Activated CD4-positive, alpha-beta T cell treated with anti-CD3 and anti-CD28 coated beads for 36 hours (primary cell): ENCODE measurements around the gene DIRAS1. TPM values are rescaled to one million over a fixed set of nuclear protein-coding genes. Genes with fewer than 3 reads are reported as not detected.
A peak's percentile ranks its signal among the peaks of the same experiment; 100 is the strongest.

ENCODE experiments used
- ATAC-seq: fragments of 200-7000 bp; cut with Tn5 transposase; one replicate; pipeline ENCODE4 v1.10.0; 2021; ENCODE audit warnings: mild to moderate bottlenecking, moderate library complexity
- CTCF ChIA-PET: fragments of 350-600 bp; sonication (Branson Sonifier 250); formaldehyde crosslinking; loops from one replicate; lab custom pipeline; 2021; ENCODE audit warnings: antibody characterized with exemption; lab: Charles Lee
- POLR2A ChIA-PET: fragments of 350-600 bp; sonication (Branson Sonifier 250); formaldehyde crosslinking; loops from one replicate; lab custom pipeline; 2021; ENCODE audit warnings: antibody characterized with exemption, inconsistent platforms; lab: Charles Lee
- DNase-seq: peaks from one replicate; pipeline ENCODE4 v3.0.0-alpha.2; 2020
- H3K27ac Mint-ChIP-seq: one replicate; pipeline ENCODE4 v1.8.0; 2021; ENCODE audit warnings: mixed read lengths
- H3K27me3 Mint-ChIP-seq: one replicate; pipeline ENCODE4 v1.8.0; 2021; ENCODE audit warnings: mixed read lengths
- H3K36me3 Mint-ChIP-seq: one replicate; pipeline ENCODE4 v1.8.0; 2021; ENCODE audit warnings: low read depth, mixed read lengths
- H3K4me1 Mint-ChIP-seq: one replicate; pipeline ENCODE4 v1.8.0; 2021; ENCODE audit warnings: mixed read lengths
- H3K4me3 Mint-ChIP-seq: one replicate; pipeline ENCODE4 v1.8.0; 2021; ENCODE audit warnings: mild to moderate bottlenecking, moderate library complexity, mixed read lengths
- H3K9me3 Mint-ChIP-seq: one replicate; pipeline ENCODE4 v1.8.0; 2021; ENCODE audit warnings: low read depth, mixed read lengths
- intact Hi-C, 2 experiments: fragments of 100-400 bp; cut with DNase I in 1 of 2; cut with micrococcal nuclease in 1 of 2; formaldehyde crosslinking; loops; one replicate each; pipeline versions ENCODE4 v1.14.2 to v1.15.1; 2022 to 2024; cut with DNase I, micrococcal nuclease
- total RNA-seq, 2 experiments: library from RNA; stranded (reverse); gene quantifications; one replicate each; pipeline ENCODE4 v1.2.3, GENCODE V29; 2021

Gene DIRAS1, protein sequence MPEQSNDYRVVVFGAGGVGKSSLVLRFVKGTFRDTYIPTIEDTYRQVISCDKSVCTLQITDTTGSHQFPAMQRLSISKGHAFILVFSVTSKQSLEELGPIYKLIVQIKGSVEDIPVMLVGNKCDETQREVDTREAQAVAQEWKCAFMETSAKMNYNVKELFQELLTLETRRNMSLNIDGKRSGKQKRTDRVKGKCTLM
- total RNA-seq: under 1 TPM; 0.21 to 0.33 TPM

DNA sequence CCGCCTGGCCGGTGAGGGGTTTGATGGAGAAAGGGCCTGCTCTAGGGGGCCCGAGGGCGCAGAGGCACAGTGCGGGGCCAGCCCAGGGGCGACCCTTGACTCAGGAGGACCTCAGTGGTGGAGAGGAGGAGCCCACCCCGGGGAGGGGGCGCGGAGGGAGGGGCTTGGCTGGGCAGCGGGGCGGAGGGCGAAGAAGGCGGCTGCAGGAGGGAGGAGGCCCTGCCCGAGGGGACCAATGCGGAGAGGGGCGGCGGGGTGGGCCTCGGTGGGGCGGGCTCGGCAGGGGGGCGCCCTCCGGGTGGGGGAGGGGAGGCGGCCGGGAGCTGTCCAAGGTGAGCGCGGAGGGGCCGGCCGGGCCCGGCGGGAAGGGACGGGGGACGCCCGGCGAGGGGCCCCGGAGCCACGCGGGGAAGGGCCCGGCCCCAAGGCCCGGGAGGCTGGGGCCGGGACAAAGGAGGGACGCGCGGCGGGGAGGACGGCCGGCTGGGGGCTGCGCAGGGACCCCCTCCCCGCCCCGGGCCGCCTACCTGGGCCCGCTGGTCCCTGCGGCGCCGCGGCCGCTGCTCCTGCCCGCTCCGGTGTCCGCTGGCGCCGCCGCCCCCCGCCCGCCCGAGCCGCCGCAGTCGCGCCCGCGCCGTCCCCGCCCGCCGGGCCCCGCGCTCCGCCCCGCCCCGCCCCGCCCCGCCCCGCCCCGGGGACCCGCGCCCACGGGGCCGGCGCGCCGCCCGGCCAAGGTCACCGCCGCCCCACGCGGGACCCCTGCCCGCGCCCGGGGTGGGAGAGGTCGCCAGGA, at the start of gene DIRAS1:
DIRAS1 (minus strand) TSS at position 596 of the 793 bp plus-strand sequence. CDS start 3,566 bp downstream, outside the sequence.
- Mint-ChIP-seq H3K36me3 (no peaks in the 10 kb centered on the region), H3K27me3 (peaks cover 20% of the 10 kb centered on the region), H3K4me3 (peak within 1 kb of the TSS; percentile 35), H3K9me3 (peaks cover under 1% of the 10 kb centered on the region), H3K27ac (no peak within 1 kb of the TSS), H3K4me1 (peaks cover 3% of the 10 kb centered on the region)
- intact Hi-C loops: no loop called here
- ATAC-seq (no peak), DNase-seq (no peak)
- ChIA-PET CTCF (no interaction called here), POLR2A (interaction anchor here (0.6 kb wide), 1 partner anchor 163 kb away, joined by 8 read pairs; no protein-coding TSS in a partner anchor)

DNA sequence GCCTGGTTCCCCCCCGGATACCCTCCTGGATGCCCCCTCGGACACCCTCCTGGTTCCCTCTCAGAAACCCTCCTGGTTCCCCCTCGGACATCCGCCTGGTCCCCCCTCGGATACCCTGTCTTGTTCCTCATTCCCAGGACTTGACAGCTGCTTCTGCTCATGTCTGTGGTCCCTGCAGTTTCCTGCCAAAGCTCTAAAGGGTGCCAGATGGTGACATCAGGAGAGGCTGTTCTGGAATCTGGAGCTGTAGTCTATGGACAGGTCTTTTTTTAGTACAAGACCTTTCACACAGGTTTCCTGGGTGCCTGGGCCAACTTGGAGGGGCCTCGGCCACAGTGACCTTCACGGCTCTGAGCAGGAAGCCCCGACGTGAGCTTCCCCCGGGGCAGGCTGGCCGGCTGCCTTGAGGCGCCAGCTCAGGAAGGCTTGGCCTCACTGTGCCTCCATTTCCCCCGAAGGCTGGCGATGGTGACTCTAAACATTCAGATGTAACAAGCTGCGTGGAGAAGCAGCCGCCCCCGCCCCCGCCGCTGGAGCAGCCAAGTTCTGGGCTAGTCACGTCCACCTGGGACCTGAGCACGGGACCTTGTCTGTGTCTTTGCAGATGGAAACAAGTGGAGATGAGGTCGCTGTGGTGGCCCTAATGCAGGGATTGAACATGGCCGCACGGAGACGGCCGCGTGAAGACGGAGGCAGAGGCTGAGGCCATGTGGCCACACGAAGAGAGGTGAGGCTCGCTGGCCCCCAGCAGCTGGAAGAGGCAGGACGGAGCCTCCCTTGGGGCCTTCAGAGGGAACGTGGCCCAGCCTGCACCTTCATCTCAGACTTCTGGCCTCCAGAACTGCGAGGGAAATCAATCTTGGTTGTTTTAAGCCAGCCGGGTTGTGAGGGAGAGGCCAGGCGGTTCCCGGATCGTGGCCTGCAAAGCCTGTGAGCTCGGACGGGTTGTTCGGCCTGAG, 49.2 kb upstream of the DIRAS1 start:
- CTCF ChIA-PET: no interaction called here

DNA sequence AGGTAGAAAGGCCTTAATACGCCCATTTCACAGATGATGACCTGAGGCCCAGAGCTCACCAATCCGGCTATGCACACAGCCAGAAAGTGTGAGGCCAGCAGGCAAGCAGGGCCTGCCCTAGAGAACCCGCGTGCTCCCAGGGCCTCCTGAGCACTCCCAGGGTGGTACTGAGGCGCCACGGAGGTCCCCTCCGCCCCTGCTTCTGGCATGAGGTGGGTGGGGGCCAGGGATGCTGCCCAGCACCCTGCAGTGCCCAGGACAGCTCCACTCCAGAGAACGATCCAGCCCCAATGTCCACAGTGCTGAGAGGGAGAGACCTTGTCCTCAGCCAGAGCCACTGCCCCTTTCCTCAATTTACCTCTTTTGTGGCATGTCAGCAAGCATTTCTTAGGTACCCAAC, 48.0 kb upstream of the DIRAS1 start:
- Mint-ChIP-seq H3K9me3 (no peaks in the 10 kb centered on the region), H3K4me3 (no peak overlapping the region), H3K36me3 (peaks cover 12% of the 10 kb centered on the region), H3K27me3 (no peaks in the 10 kb centered on the region), H3K4me1 (peaks cover 6% of the 10 kb centered on the region), H3K27ac (no peak overlapping the region)
- ChIA-PET POLR2A (no interaction called here), CTCF (interaction anchor here (1.0 kb wide), 1 partner anchor 121 kb away, joined by 6 read pairs; no protein-coding TSS in a partner anchor)
- DNase-seq (no peak), ATAC-seq (no peak)
- intact Hi-C loops: no loop called here

More for the DNA sequence above, 49.2 kb upstream of the DIRAS1 start:
- ATAC-seq: no peak
- no peaks in the 10 kb centered on the region for H3K9me3 Mint-ChIP-seq
- H3K4me1 Mint-ChIP-seq: peaks cover 16% of the 10 kb centered on the region
- H3K36me3 Mint-ChIP-seq: peaks cover 11% of the 10 kb centered on the region
- no peak overlapping the region for H3K27ac Mint-ChIP-seq
- no peak for DNase-seq
- H3K4me3 Mint-ChIP-seq: no peak overlapping the region
- POLR2A ChIA-PET: interaction anchor here (0.7 kb wide), 1 partner anchor 343 kb away, joined by 3 read pairs; the partner anchor contains the start of gene TIMM13
- intact Hi-C loops: no loop called here
- no peaks in the 10 kb centered on the region for H3K27me3 Mint-ChIP-seq

DNA sequence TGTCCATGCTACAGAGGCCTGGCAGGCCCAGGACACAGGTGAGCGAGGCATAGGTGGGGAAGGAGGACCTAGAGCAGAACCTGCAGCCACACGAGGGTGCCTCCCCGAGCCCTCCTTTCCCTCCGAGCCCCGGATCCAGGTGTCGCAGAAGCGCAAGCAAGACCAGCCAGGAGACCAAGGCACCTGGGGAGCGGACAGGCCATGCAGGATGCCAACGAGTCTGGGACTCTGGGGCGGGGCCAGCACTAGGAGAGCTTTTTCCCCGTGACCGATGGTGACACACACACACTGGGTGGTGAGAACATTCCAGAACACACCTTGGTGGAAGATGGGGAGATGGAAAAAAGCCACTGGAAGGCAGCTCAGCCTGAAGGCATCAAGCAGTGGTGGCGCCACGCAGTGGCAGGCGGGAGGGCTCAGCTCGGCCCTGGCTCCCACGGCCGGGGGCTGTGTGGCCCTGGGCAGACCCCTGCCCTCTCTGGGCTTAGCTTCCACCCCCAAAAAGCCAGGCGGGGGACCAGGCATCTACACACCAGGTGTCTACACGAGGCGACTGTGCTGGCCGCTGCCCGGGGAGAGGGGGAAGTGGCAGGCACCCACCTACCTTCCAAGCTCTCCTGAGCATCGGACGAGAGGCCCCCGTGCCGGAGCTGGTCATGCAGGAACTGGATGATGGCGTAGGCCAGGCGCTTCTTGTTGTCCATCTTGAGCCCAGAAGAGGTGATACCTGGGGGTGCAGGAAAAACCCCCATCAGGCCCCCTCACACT, 47.4 kb upstream of the DIRAS1 start:
- Mint-ChIP-seq H3K27me3 (no peaks in the 10 kb centered on the region), H3K27ac (no peak overlapping the region), H3K9me3 (no peaks in the 10 kb centered on the region), H3K4me1 (peaks cover 2% of the 10 kb centered on the region), H3K4me3 (no peak overlapping the region), H3K36me3 (peaks cover 12% of the 10 kb centered on the region)
- no peak for DNase-seq
- ATAC-seq: no peak
- CTCF ChIA-PET: interaction anchor here (0.5 to 1.0 kb wide), 2 partner anchors 120 to 443 kb away, joined by 5 to 6 read pairs; no protein-coding TSS in a partner anchor
- intact Hi-C loops: no loop called here
- POLR2A ChIA-PET: no interaction called here

DNA sequence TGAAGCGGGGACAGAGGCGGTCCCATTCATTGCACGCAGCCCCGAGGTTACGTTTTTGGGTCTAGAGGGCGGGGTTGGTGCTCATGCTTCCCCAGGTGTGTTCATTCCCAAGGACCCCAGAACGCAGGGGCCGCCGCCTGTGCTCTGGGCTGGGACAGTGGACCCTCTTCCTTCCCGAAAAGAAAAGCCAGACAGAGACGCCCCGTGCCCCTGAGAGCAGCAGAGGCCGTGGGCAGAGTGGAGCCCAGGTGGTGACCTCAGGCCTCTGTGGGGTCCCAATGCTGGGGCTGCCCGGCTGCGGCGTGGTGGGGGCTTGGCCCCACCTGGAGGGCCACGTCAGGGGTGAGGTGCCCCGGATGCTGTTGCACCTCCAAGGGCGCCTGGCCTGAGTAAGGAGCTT, 46.5 kb upstream of the DIRAS1 start:
- Mint-ChIP-seq H3K9me3 (no peaks in the 10 kb centered on the region), H3K36me3 (peaks cover 12% of the 10 kb centered on the region), H3K27me3 (no peaks in the 10 kb centered on the region), H3K27ac (no peak overlapping the region), H3K4me3 (no peak overlapping the region), H3K4me1 (peaks cover 2% of the 10 kb centered on the region)
- intact Hi-C loops: no loop called here
- CTCF ChIA-PET: no interaction called here
- DNase-seq (no peak), ATAC-seq (no peak)
- POLR2A ChIA-PET: no interaction called here

DNA sequence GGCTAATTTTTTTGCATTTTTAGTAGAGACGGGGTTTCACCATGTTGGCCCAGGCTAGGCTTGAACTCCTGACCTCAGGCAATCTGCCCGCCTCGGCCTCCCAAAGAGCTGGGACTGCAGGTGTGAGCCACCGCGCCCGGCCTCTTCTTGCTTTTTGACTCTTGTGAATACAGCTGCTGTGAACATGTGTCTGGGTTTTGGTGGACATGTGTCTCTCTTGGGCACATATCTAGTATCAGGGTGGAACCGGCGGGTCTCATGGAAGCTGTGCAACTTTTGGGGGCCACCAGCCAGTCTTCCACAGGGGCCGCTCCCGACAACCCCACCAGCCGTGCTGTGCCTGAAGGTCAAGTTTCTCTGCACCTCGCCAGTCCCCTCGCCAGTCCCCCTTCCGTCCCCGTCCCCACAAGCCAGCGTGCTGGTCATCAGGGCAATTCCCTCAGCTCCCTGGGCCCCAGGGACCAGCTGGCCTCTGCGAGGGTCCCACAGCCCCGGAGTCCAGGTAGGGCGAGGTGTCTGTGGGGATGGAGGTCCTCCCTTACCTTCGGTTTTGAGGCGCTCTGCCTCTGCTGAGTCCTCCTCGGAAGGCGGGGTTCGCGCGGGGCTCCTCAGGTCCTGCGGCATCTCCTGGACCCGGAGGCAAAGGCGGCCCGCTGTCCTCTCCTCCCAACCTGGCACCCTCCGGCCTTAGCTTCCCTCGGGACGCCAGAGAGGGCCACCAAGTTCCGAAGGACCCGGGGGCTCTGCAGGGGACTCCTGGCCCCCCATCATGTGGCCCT, 45.6 kb upstream of the DIRAS1 start:
- DNase-seq (no peak), ATAC-seq (no peak)
- ChIA-PET CTCF (interaction anchor here (2.2 kb wide), 1 partner anchor 119 kb away, joined by 5 read pairs; no protein-coding TSS in a partner anchor), POLR2A (no interaction called here)
- Mint-ChIP-seq H3K27ac (no peak overlapping the region), H3K4me1 (no peaks in the 10 kb centered on the region), H3K9me3 (no peaks in the 10 kb centered on the region), H3K36me3 (peaks cover 10% of the 10 kb centered on the region), H3K4me3 (no peak overlapping the region), H3K27me3 (no peaks in the 10 kb centered on the region)
- intact Hi-C loops: no loop called here

DNA sequence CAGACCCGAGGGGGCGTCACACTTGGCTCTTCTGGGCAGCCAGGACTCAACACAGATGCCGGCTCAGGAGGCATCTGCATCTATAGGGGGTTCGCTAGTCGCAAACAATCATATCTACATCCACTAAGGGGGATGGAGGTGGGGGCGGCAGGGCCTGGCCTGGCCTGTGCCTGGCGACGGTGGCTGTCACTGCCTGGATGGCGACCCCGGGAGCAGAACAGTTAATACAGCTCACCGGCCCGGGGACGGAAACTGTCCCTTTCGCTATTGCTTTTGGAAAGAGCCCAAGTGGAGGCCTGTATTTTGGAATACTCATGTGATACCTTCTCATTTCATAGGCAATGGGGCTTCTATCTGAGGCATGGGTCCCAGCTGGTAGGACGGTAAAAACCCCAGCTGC, 44.2 kb upstream of the DIRAS1 start:
- Mint-ChIP-seq H3K4me1 (no peaks in the 10 kb centered on the region), H3K27ac (no peak overlapping the region), H3K4me3 (no peak overlapping the region), H3K27me3 (no peaks in the 10 kb centered on the region), H3K9me3 (no peaks in the 10 kb centered on the region), H3K36me3 (peaks cover 15% of the 10 kb centered on the region)
- ATAC-seq: no peak
- POLR2A ChIA-PET: no interaction called here
- no peak for DNase-seq
- CTCF ChIA-PET: interaction anchor here (2.2 kb wide), 1 partner anchor 117 kb away, joined by 5 read pairs; no protein-coding TSS in a partner anchor
- intact Hi-C loops: no loop called here

DNA sequence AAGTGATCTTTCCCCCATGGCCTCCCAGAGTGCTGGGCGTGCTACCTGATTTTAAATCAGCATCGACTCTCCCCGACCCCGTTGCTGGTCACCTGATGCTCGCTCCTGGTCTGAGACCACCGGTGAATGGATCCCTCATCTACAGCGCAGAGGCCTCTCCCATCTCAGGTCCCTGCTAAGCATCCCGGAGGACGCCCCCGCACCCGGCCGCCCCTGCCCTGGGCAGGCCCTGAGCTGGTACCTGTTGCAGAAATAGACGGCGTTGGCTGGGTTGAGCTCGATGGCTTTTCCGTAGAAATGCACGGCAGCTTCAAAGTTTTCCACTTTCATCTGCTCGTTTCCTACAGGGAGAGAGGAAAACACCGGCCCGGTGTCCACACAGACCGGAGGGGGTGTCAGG, 43.8 kb upstream of the DIRAS1 start:
- Mint-ChIP-seq H3K27me3 (no peaks in the 10 kb centered on the region), H3K36me3 (peaks cover 15% of the 10 kb centered on the region), H3K9me3 (no peaks in the 10 kb centered on the region), H3K4me3 (no peak overlapping the region), H3K4me1 (no peaks in the 10 kb centered on the region), H3K27ac (no peak overlapping the region)
- DNase-seq: no peak
- ChIA-PET CTCF (interaction anchor here (2.2 kb wide), 1 partner anchor 117 kb away, joined by 5 read pairs; no protein-coding TSS in a partner anchor), POLR2A (no interaction called here)
- ATAC-seq: no peak
- intact Hi-C loops: no loop called here

DNA sequence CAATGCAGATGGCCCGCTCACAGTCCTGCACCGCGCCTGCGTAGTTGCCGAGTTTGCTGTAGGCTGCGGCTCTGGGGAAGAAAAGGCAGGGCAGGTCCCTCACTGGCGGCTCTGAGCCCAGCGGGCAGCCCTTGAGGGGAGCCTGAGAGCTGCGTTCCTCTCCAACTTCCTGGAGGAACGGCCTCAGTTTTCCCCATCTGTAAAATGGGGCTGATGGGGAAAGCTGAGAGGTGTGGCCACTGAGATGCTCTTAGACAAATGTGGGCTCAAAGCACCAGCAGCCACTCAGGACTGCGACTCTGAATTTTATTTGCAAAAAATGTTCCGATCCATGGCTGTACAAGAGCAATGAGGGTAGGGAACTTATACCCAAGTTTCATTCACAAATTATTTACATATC, 42.5 kb upstream of the DIRAS1 start:
- H3K4me1 Mint-ChIP-seq: peaks cover 4% of the 10 kb centered on the region
- no peak overlapping the region for H3K27ac Mint-ChIP-seq
- H3K36me3 Mint-ChIP-seq: peaks cover 20% of the 10 kb centered on the region
- DNase-seq (no peak), ATAC-seq (no peak)
- no peaks in the 10 kb centered on the region for H3K9me3 Mint-ChIP-seq
- intact Hi-C loops: no loop called here
- ChIA-PET POLR2A (no interaction called here), CTCF (no interaction called here)
- no peak overlapping the region for H3K4me3 Mint-ChIP-seq
- no peaks in the 10 kb centered on the region for H3K27me3 Mint-ChIP-seq
